ENCODE measurements around the gene EIF4E1B.

EIF4E1B gene

GRCh38 chr5:176633598-176633997 is 3.1 kb downstream of the EIF4E1B start:
- CTCF ChIA-PET, result interaction anchor here (1.1 kb wide), 1 partner anchor 11 kb away, joined by 3 read pairs; no protein-coding TSS in a partner anchor
- DNase-seq (ENCODE audit: low read depth, low spot score), result no peak
- POLR2A ChIA-PET, result interaction anchor here (2.5 kb wide), 1 partner anchor 13 kb away, joined by 8 read pairs; the partner anchor contains the start of gene TSPAN17
- TF ChIP-seq, protein P1, sequence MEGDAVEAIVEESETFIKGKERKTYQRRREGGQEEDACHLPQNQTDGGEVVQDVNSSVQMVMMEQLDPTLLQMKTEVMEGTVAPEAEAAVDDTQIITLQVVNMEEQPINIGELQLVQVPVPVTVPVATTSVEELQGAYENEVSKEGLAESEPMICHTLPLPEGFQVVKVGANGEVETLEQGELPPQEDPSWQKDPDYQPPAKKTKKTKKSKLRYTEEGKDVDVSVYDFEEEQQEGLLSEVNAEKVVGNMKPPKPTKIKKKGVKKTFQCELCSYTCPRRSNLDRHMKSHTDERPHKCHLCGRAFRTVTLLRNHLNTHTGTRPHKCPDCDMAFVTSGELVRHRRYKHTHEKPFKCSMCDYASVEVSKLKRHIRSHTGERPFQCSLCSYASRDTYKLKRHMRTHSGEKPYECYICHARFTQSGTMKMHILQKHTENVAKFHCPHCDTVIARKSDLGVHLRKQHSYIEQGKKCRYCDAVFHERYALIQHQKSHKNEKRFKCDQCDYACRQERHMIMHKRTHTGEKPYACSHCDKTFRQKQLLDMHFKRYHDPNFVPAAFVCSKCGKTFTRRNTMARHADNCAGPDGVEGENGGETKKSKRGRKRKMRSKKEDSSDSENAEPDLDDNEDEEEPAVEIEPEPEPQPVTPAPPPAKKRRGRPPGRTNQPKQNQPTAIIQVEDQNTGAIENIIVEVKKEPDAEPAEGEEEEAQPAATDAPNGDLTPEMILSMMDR (IDR thresholded peaks at IDR 0.05; ENCODE audit: insufficient read depth, low read length, missing control alignments), result no peak
- H3K4me3 ChIP-seq (ENCODE audit: low read depth, low read length), result no peak overlapping the region

DNA sequence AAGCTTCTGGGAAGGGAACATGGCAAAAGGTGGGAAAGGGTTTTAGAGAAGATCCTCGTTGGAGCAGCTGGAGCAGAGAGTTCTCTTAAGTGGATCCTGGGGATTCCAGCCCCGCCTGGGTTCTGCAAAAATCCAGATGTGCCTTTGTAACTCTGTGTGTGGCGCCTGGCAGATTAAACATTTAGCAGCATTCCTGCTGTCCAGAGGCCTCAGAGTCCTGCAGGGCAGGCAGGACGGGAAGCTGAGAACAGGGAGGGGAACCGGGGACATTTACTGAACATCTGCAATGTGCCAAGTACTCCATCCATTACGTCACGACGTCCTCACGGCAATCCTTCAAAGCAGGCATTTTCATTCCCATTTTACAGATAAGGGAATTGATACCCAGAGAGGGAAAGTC is 6.0 kb downstream of the EIF4E1B start:
- TF ChIP-seq, protein P1 (IDR thresholded peaks at IDR 0.05; ENCODE audit: insufficient read depth, low read length, missing control alignments), result no peak
- no peak overlapping the region for H3K4me3 ChIP-seq (ENCODE audit: low read depth, low read length)
- POLR2A ChIA-PET, result interaction anchor here (1.2 kb wide), 1 partner anchor 15 kb away, joined by 4 read pairs; no protein-coding TSS in a partner anchor
- CTCF ChIA-PET, result interaction anchor here (0.8 to 1.3 kb wide), 2 partner anchors 11 to 65 kb away, joined by 3 read pairs; partner anchors contain the start of gene TSPAN17
- no peak for DNase-seq (ENCODE audit: low read depth, low spot score)

GRCh38 chr5:176637556-176637955 is 7.1 kb downstream of the EIF4E1B start:
- TF ChIP-seq, protein P1 (IDR thresholded peaks at IDR 0.05; ENCODE audit: insufficient read depth, low read length, missing control alignments), result no peak
- no peak overlapping the region for H3K4me3 ChIP-seq (ENCODE audit: low read depth, low read length)
- POLR2A ChIA-PET, result no interaction called here
- CTCF ChIA-PET, result interaction anchor here (15.6 kb wide), 1 partner anchor 22 kb away, joined by 190 read pairs; no protein-coding TSS in a partner anchor
- DNase-seq (ENCODE audit: low read depth, low spot score), result no peak

GRCh38 chr5:176638437-176638836 is 8.0 kb downstream of the EIF4E1B start:
- no peak overlapping the region for H3K4me3 ChIP-seq (ENCODE audit: low read depth, low read length)
- DNase-seq (ENCODE audit: low read depth, low spot score), result no peak
- TF ChIP-seq, protein P1 (IDR thresholded peaks at IDR 0.05; ENCODE audit: insufficient read depth, low read length, missing control alignments), result no peak
- ChIA-PET CTCF (interaction anchor here (15.6 kb wide), 1 partner anchor 21 kb away, joined by 190 read pairs; no protein-coding TSS in a partner anchor), POLR2A (no interaction called here)

- ChIA-PET CTCF (interaction anchor here (1.0 to 15.6 kb wide), 3 partner anchors 8 to 20 kb away, joined by 3 to 190 read pairs (median 4); partner anchors contain the start of gene EIF4E1B), POLR2A (no interaction called here)
- DNase-seq (ENCODE audit: low read depth, low spot score), result no peak
- TF ChIP-seq, protein P1 (IDR thresholded peaks at IDR 0.05; ENCODE audit: insufficient read depth, low read length, missing control alignments), result no peak
- no peak overlapping the region for H3K4me3 ChIP-seq (ENCODE audit: low read depth, low read length)
Measured at GRCh38 chr5:176639208-176639607, 8.7 kb downstream of the EIF4E1B start.

- H3K4me3 ChIP-seq (ENCODE audit: low read depth, low read length), result no peak overlapping the region
- ChIA-PET POLR2A (no interaction called here), CTCF (interaction anchor here (1.0 to 15.6 kb wide), 3 partner anchors 9 to 19 kb away, joined by 3 to 190 read pairs (median 4); partner anchors contain the start of gene EIF4E1B)
- TF ChIP-seq, protein P1 (IDR thresholded peaks at IDR 0.05; ENCODE audit: insufficient read depth, low read length, missing control alignments), result no peak
- DNase-seq (ENCODE audit: low read depth, low spot score), result no peak
Measured at GRCh38 chr5:176639981-176640380, 9.5 kb downstream of the EIF4E1B start.

All from AG04449 (cell line).